ENCODE results near the gene CDT1.

CDT1 gene

GRCh38 chr16:88804173-88804551 is 573 bp downstream of the CDT1 start:
- in situ Hi-C loops (cut with MboI; ENCODE audit: low sequenced_read_pairs): no loop called here

GRCh38 chr16:88804552-88805339 is 1.2 kb downstream of the CDT1 start:
- in situ Hi-C loops (cut with MboI; ENCODE audit: low sequenced_read_pairs): no loop called here

GRCh38 chr16:88805340-88805715 is 1.7 kb downstream of the CDT1 start:
- in situ Hi-C loops (cut with MboI; ENCODE audit: low sequenced_read_pairs): no loop called here

- in situ Hi-C loops (cut with MboI; ENCODE audit: low sequenced_read_pairs): no loop called here
Measured at GRCh38 chr16:88805887-88806393, 2.4 kb downstream of the CDT1 start.

- in situ Hi-C loops (cut with MboI; ENCODE audit: low sequenced_read_pairs): no loop called here
Measured at GRCh38 chr16:88806491-88807111, 3.0 kb downstream of the CDT1 start.

- in situ Hi-C loops (cut with MboI; ENCODE audit: low sequenced_read_pairs): no loop called here
Measured at GRCh38 chr16:88807142-88807625, 3.6 kb downstream of the CDT1 start.

- in situ Hi-C loops (cut with MboI; ENCODE audit: low sequenced_read_pairs): no loop called here
Measured at GRCh38 chr16:88807626-88808453, 4.3 kb downstream of the CDT1 start.

GRCh38 chr16:88809068-88809675 is 5.6 kb downstream of the CDT1 start:
- in situ Hi-C loops (cut with MboI; ENCODE audit: low sequenced_read_pairs): no loop called here

- in situ Hi-C loops (cut with MboI; ENCODE audit: low sequenced_read_pairs): no loop called here
Measured at GRCh38 chr16:88809676-88810165, 6.1 kb downstream of the CDT1 start.

GRCh38 chr16:88810166-88810911 is 6.8 kb downstream of the CDT1 start:
- in situ Hi-C loops (cut with MboI; ENCODE audit: low sequenced_read_pairs): no loop called here

GRCh38 chr16:88810912-88811768 is 7.6 kb downstream of the CDT1 start:
- in situ Hi-C loops (cut with MboI; ENCODE audit: low sequenced_read_pairs): no loop called here

- in situ Hi-C loops (cut with MboI; ENCODE audit: low sequenced_read_pairs): no loop called here
Measured at GRCh38 chr16:88811769-88812512, 8.4 kb downstream of the CDT1 start, which contains the start of gene APRT. Gene APRT (minus strand): TSS chr16:88811928. CDS start chr16:88811899, 29 bp downstream.

- in situ Hi-C loops (cut with MboI; ENCODE audit: low sequenced_read_pairs): no loop called here
Measured at GRCh38 chr16:88812513-88813268, 9.1 kb downstream of the CDT1 start.

- in situ Hi-C loops (cut with MboI; ENCODE audit: low sequenced_read_pairs): no loop called here
Measured at GRCh38 chr16:88813269-88814143, 9.9 kb downstream of the CDT1 start.

GRCh38 chr16:88814144-88814502 is 10.5 kb downstream of the CDT1 start:
- in situ Hi-C loops (cut with MboI; ENCODE audit: low sequenced_read_pairs): no loop called here

GRCh38 chr16:88815227-88815626 is 11.6 kb downstream of the CDT1 start:
- in situ Hi-C loops (cut with MboI; ENCODE audit: low sequenced_read_pairs): no loop called here

Data from HL-60/S4 (cell line).